Duodenal mucosa (tissue), 2 donors: ENCODE results near the gene DPH7.
"Not testable (repeated sequence)": the region's sequence is repeated elsewhere in the genome, so short reads cannot be mapped to it uniquely, and the experiment has no call there.

Experiments
- H3K27ac ChIP-seq: one replicate; pipeline ENCODE4 v1.7.0; 2013; ENCODE audit warnings: low read depth, low read length
- H3K27me3 ChIP-seq, 2 donors: one replicate each; pipeline ENCODE4 v1.7.0; 2013; ENCODE audit warnings: low read length in 2 of 2, control low read depth in 1 of 2; ENCODE audit not compliant: insufficient read depth in 2 of 2, control insufficient read depth in 1 of 2
- H3K36me3 ChIP-seq, 2 donors: one replicate each; pipeline ENCODE4 v1.7.0; 2013; ENCODE audit warnings: low read length in 2 of 2, control low read depth in 1 of 2; ENCODE audit not compliant: insufficient read depth in 2 of 2, control insufficient read depth in 1 of 2
- H3K4me1 ChIP-seq, 2 donors: one replicate each; pipeline ENCODE4 v1.7.0; 2013; ENCODE audit warnings: low read length in 2 of 2, control low read depth in 1 of 2; ENCODE audit not compliant: insufficient read depth in 2 of 2, control insufficient read depth in 1 of 2
- H3K4me3 ChIP-seq, 2 donors: one replicate each; pipeline ENCODE4 v1.7.0; 2013; ENCODE audit warnings: low read length in 2 of 2, low read depth in 1 of 2
- H3K9ac ChIP-seq, 2 donors: one replicate each; pipeline ENCODE4 v1.7.0; 2013; ENCODE audit warnings: low read length in 2 of 2, low read depth in 1 of 2
- H3K9me3 ChIP-seq, 2 donors: one replicate each; pipeline ENCODE4 v1.7.0; 2013; ENCODE audit warnings: low read length in 2 of 2, control low read depth in 1 of 2; ENCODE audit not compliant: control insufficient read depth in 1 of 2

DPH7 gene

DNA sequence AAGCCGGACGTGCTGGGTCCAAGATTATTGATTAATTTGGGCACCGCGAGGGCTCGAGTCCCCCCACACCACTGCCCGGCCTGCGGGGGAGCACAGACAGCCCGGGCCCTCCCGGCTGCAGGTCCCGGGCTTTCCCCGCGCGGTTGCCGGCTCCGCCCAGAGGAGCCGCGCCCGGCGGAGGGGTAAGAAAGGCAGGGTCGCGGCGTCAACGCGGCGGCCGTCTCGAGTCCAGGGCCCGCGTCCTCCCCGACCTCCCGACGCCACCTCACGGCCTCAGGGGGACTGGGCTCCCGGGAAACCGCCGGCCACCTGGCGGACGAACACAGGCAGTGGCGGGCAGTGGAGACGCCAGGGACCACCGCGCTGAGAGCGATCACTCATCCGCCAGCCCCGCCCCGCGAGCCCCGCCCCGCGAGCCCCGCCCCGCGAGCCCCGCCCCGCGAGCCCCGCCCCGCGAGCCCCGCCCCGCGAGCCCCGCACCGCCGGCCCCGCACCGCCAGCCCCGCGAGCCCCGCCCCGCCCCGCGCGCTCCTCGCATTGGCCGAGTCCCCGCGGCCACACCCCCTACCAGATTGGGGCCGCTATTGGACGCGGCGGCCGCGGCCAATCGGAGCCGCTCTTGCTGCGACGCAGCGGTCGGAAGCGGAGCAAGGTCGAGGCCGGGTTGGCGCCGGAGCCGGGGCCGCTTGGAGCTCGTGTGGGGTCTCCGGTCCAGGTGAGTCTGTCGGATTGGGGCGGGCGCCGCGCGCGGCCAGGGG is 27.3 kb downstream of the DPH7 start, which contains the start of gene MRPL41:
MRPL41 (plus strand) TSS at position 616 of the 758 bp plus-strand sequence. CDS start 203 bp downstream, outside the sequence.
- H3K9me3 ChIP-seq: no peaks in the 10 kb centered on the region
- H3K27ac ChIP-seq: peak within 1 kb of the TSS; percentile 73
- peak within 1 kb of the TSS; percentile 87 to 92 for H3K4me3 ChIP-seq
- no peaks in the 10 kb centered on the region for H3K27me3 ChIP-seq
- H3K9ac ChIP-seq: peak within 1 kb of the TSS; percentile 71 to 80
- peaks cover 12 to 21% of the 10 kb centered on the region in 2 donors for H3K4me1 ChIP-seq
- H3K36me3 ChIP-seq: peaks cover 3 to 16% of the 10 kb centered on the region in 2 donors

DNA sequence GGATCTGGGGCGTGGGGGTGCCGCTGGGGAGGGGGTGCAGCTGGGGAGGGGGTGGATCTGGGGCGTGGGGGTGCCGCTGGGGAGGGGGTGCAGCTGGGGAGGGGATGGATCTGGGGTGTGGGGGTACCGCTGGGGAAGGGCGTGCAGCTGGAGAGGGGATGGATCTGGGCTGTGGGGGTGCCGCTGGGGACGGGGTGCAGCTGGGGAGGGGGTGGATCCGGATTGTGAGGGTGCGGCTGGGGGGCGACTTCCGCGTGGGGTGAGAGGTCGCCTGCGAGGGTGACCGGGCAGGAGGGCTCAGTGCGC is 27.8 kb downstream of the DPH7 start:
- Histone ChIP-seq H3K9ac (peak overlapping the region; percentile 33 to 38), H3K36me3 (peaks cover 3 to 11% of the 10 kb centered on the region in 2 donors), H3K4me1 (peaks cover 12 to 16% of the 10 kb centered on the region in 2 donors), H3K27ac (peak overlapping the region; percentile 73), H3K4me3 (peak overlapping the region; percentile 55 to 66)
- H3K27me3 ChIP-seq, H3K9me3 ChIP-seq: not testable (repeated sequence)

DNA sequence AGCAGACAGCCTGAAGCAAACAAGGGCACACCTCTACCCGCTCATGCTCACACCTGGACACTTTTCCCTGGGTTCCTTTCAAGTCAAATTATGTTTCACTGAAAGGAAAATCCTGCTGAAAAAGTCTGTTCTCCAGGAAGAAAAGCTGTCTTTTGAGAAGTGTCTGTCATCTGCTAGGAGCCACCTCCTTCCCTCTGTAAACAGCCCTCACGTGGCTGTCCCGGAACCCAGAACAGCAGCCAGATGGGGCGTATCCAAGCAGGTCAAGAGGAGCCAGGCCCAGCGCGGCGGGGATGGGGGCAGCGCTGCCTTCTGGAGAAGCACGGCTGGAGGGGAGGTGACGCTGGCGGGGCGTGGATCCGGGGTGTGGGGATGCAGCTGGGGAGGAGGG is 28.5 kb downstream of the DPH7 start, which contains the start of gene PNPLA7:
PNPLA7 (minus strand) TSS at position 172 of the 391 bp plus-strand sequence. CDS start 205 bp downstream, outside the sequence.
- peaks cover 12 to 16% of the 10 kb centered on the region in 2 donors for H3K4me1 ChIP-seq
- no peaks in the 10 kb centered on the region for H3K27me3 ChIP-seq
- H3K4me3 ChIP-seq: peak within 1 kb of the TSS; percentile 66
- H3K9ac ChIP-seq: peak within 1 kb of the TSS; percentile 43 to 47
- peaks cover 2 to 5% of the 10 kb centered on the region in 2 donors for H3K9me3 ChIP-seq
- H3K36me3 ChIP-seq: peaks cover 3 to 5% of the 10 kb centered on the region in 2 donors
- H3K27ac ChIP-seq: peak within 1 kb of the TSS; percentile 73

DNA sequence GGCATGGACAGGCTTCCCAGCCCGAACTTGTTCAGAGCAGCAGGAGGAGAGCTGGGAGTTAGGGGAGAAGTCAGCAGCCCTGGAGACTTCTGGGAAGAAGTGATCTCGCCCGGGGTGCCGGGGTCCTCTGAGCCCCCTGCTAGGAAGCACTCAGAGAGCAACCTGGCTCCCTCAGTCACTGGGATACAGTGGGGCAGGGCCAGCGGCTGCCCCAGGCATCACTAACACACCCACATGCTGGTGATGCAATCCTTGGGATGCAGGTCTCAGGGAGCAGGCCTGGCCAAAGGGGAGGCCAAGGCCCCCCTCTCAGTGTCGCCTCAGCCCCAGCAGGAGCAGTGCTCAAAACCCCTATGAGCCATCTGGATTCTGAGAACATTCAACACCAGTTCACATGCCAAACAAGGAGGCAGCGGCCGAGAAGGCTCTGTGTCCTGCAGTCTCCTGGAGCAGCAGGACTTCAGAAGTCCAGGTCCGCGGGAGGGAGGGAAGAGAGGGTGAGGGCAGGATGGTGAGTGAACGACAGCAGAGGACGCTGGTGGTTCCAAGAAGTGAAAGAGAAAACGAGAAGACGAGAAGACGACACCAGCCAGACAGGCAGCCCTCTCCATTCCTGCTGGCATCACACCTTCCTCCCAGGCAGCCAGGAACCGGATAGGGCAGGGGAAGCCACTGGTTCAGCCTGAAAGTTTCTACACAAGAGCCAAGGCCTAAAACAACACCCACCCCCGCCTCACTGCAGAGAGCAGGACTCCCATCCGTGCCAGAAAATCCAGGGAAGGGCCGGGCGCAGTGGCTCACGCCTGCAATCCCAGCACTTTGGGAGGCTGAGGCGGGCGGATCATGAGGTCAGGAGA is 30.8 kb downstream of the DPH7 start:
- H3K9me3 ChIP-seq: peaks cover 2 to 5% of the 10 kb centered on the region in 2 donors
- H3K27me3 ChIP-seq: no peaks in the 10 kb centered on the region
- no peak overlapping the region for H3K27ac ChIP-seq
- H3K4me1 ChIP-seq: peaks cover 12 to 16% of the 10 kb centered on the region in 2 donors
- H3K4me3 ChIP-seq: no peak overlapping the region
- no peak overlapping the region for H3K9ac ChIP-seq
- H3K36me3 ChIP-seq: no peaks in the 10 kb centered on the region

DNA sequence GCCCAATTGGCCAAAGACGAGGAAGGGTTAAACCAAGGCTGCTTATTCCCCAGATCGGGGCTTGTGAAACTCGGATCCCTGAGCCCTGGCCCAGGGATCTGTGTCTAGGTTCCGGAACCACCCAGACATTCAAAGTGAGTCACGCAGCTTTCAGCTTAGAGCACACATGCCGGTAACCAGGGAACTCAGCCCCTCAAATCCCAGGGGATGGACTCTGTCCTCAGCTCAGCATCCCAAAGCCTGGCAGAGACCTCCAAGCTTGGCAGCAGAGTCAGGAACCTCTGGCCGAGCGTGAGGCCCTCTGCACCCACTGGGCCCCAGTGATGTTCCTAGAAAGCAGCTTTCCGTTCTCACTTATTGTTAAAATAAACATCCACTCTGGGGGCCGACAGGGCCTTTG is 33.6 kb downstream of the DPH7 start:
- Histone ChIP-seq H3K9ac (no peak overlapping the region), H3K9me3 (peaks cover 2 to 5% of the 10 kb centered on the region in 2 donors), H3K4me3 (no peak overlapping the region), H3K27me3 (no peaks in the 10 kb centered on the region), H3K4me1 (peaks cover 5 to 7% of the 10 kb centered on the region in 2 donors), H3K36me3 (no peaks in the 10 kb centered on the region), H3K27ac (no peak overlapping the region)

DNA sequence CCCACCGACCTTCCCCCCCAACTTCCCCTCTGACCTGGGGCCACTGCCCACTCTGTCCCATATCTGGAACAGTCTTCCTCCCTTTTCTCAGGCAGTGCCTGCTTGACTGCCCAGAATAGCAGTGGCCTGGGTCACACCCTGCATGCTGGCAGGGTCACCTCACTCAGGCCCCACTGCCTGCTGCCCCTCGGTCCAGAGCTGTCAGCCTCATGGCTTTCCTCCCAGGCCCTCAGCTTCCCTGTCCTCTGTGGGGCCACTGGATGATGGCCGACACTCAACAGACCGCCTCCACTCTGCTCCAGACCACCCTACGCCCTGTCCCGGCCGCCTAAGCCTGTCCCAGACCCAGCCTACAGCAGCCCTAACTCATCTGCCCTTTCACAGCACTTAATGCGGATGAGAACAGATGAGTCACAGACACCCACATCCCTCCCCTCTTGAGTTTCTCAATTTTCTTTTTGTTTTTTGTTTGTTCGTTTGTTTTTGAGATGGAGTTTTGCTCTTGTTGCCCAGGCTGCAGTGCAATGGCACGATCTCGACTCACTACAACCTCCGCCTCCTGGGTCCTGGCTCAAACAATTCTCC is 34.5 kb downstream of the DPH7 start:
- H3K27ac ChIP-seq: no peak overlapping the region
- peaks cover 2 to 5% of the 10 kb centered on the region in 2 donors for H3K9me3 ChIP-seq
- H3K4me3 ChIP-seq: no peak overlapping the region
- no peaks in the 10 kb centered on the region for H3K4me1 ChIP-seq
- no peaks in the 10 kb centered on the region for H3K27me3 ChIP-seq
- H3K36me3 ChIP-seq: no peaks in the 10 kb centered on the region
- H3K9ac ChIP-seq: no peak overlapping the region

DNA sequence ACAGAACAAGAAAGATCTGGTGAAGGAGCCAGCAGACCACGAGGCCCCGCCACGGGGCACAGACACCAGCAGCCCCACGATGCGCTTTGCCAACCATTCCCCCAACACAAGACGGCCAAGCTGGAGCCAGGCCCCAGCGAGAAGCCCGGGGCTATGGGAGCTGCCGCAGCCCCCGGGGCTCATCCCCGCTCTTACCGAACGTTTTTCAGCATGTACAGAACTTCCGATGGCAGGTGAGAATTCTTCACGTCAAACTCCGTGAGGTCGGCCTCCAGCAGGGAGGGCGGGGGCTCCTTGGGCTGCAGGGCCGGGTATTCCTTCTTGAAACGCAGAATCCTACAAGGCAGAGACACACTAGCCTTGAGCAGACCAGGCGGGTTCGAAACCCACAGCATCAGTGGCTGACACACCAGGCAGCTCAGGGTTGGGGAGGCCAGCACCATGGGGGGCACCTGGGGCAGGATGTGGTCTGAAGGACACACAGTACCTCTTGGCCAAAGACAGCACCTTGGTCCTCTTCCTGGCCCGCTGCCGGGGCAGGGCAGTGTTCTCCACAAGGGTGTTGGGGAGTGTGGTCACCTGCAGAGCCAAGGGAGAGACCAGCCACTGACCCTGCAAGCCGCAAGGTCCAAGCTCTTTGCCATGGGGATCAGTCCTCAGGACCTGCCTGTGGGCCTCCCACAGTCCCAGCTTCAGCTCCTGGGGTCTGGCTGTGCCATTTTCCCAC is 35.3 kb downstream of the DPH7 start:
- no peak overlapping the region for H3K9ac ChIP-seq
- no peak overlapping the region for H3K4me3 ChIP-seq
- no peak overlapping the region for H3K27ac ChIP-seq
- H3K9me3 ChIP-seq: peaks cover 2 to 5% of the 10 kb centered on the region in 2 donors
- no peaks in the 10 kb centered on the region for H3K36me3 ChIP-seq
- H3K4me1 ChIP-seq: no peaks in the 10 kb centered on the region
- no peaks in the 10 kb centered on the region for H3K27me3 ChIP-seq

DNA sequence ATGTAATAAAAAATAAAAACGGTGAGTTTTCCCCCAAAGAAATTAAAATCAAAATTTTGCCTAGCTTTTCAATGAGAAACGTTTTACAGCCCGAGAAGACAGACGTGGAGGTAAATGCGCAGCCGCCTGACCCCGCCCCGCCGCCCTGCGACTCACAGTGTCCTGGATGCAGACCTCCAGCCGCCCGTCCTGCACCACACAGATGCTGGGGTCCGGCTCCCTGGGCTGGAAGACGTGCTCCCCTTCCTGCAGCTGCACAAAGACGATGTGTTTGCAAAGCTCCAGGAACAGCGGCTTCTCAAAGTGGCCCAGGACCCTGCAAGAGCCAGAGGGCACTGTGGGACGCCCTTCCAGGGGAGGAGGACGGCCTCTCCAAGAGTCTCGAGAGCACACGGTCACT is 36.2 kb downstream of the DPH7 start:
- Histone ChIP-seq H3K4me3 (no peak overlapping the region), H3K9ac (no peak overlapping the region), H3K27me3 (no peaks in the 10 kb centered on the region), H3K4me1 (no peaks in the 10 kb centered on the region), H3K9me3 (peaks cover 2 to 5% of the 10 kb centered on the region in 2 donors), H3K36me3 (no peaks in the 10 kb centered on the region), H3K27ac (no peak overlapping the region)

DNA sequence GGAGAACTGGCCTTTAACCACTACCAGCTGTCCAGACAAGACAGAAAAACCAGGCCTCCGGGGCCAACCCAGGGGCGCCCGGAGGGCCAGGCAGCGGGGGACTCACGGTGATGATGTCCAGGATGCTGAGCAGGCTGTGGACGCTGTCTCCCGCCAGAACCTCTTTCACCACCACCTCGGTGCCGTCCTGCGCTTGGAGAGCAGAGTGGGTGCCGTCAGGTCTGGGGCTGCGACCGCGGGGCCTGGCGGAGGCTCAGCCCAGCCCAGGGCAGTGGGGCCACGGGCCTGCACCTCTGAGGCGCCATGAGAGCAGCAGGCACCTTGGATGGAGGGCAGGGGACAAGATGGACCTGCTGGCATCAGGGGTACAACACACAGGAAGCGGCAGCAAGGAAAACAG is 38.2 kb downstream of the DPH7 start:
- Histone ChIP-seq H3K36me3 (no peaks in the 10 kb centered on the region), H3K4me3 (no peak overlapping the region), H3K27me3 (no peaks in the 10 kb centered on the region), H3K27ac (no peak overlapping the region), H3K9me3 (no peaks in the 10 kb centered on the region), H3K4me1 (no peaks in the 10 kb centered on the region), H3K9ac (no peak overlapping the region)
